Endothelial cell of umbilical vein (primary cell): ENCODE results near the gene DDIT3.

Source experiments
- CTCF ChIP-seq, 2 donors: IDR thresholded peaks; 1 replicate in 1 of 2; 2 replicates in 1 of 2; pipeline ENCODE4 v1.5.1; 2011; ENCODE audit warnings: low read length in 2 of 2, mild to moderate bottlenecking in 2 of 2, moderate library complexity in 2 of 2, control low read depth in 1 of 2, inconsistent platforms in 1 of 2, low read depth in 1 of 2; ENCODE audit not compliant: insufficient read depth in 1 of 2; ENCODE audit errors: extremely low read depth in 1 of 2
- EZH2 ChIP-seq: IDR thresholded peaks from 2 replicates; pipeline ENCODE4 v1.6.1; 2012; ENCODE audit warnings: borderline replicate concordance, low read depth, mild to moderate bottlenecking, moderate library complexity, low read length, inconsistent platforms; ENCODE audit not compliant: severe bottlenecking
- JUN ChIP-seq: IDR thresholded peaks from 2 replicates; pipeline ENCODE4 v1.6.1; 2011; ENCODE audit warnings: borderline replicate concordance, low read depth; ENCODE audit not compliant: insufficient read length, insufficient read depth
- POLR2A ChIP-seq: IDR thresholded peaks from 2 replicates; pipeline ENCODE4 v1.6.1; 2012; ENCODE audit warnings: low read depth, mild to moderate bottlenecking, control low read depth, low read length
- POLR2AphosphoS5 ChIP-seq: IDR thresholded peaks from 2 replicates; pipeline ENCODE4 v1.6.1; 2012; ENCODE audit warnings: low read depth, mild to moderate bottlenecking, control low read depth, low read length, moderate library complexity; ENCODE audit not compliant: insufficient read depth

- TF ChIP-seq JUN, result no peak
- no peak for TF ChIP-seq CTCF (IDR thresholded peaks at IDR 0.05; ENCODE audit: extremely low read depth in 1 of 2, insufficient read depth in 1 of 2, low read depth in 1 of 2, low read length in 2 of 2)
- TF ChIP-seq POLR2A, result no peak
- TF ChIP-seq EZH2, result peak; percentile 95
- TF ChIP-seq POLR2AphosphoS5, result no peak
These were observed 44.8 kb downstream of the DDIT3 start for GRCh38 chr12:57475271-57476161.
